ENCODE measurements around the gene RSRC1.

The RSRC1 gene

DNA sequence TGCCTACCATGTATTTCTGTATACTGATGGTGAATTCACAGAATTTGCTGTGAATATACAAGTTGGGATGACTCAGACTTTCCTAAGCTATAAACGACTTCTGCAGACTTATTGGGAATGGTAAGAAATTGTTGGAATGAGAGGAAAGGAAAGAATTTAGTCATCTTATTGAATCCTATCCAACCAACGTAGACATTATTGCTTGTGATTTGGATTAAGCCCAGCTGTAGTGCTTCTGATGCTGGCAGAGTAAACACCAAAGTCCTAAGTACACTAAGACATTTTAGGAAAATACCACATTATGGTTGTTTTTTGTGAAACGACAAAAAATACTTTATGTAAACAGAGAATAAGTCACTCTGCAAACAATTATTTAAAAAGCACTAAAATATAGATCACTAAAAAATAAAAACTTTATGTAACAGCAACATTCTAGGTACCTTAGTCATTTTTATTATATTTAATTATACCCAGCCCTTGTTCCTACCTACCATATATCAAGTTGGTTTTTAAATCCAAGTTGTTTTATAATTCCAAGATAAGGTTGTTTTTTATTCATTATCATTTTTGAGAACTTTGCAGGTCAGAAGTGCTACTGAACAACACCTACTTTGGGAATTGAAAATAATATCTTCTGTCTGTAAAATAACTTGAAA is 361.9 kb downstream of the RSRC1 start:
- DNase-seq (ENCODE audit: low read depth): peak; percentile 94
- TF ChIP-seq, protein P1, sequence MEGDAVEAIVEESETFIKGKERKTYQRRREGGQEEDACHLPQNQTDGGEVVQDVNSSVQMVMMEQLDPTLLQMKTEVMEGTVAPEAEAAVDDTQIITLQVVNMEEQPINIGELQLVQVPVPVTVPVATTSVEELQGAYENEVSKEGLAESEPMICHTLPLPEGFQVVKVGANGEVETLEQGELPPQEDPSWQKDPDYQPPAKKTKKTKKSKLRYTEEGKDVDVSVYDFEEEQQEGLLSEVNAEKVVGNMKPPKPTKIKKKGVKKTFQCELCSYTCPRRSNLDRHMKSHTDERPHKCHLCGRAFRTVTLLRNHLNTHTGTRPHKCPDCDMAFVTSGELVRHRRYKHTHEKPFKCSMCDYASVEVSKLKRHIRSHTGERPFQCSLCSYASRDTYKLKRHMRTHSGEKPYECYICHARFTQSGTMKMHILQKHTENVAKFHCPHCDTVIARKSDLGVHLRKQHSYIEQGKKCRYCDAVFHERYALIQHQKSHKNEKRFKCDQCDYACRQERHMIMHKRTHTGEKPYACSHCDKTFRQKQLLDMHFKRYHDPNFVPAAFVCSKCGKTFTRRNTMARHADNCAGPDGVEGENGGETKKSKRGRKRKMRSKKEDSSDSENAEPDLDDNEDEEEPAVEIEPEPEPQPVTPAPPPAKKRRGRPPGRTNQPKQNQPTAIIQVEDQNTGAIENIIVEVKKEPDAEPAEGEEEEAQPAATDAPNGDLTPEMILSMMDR (conservative IDR thresholded peaks at IDR 0.05; ENCODE audit: low read depth, low read length): no peak
- H3K4me3 ChIP-seq (ENCODE audit: low read length): no peak overlapping the region

DNA sequence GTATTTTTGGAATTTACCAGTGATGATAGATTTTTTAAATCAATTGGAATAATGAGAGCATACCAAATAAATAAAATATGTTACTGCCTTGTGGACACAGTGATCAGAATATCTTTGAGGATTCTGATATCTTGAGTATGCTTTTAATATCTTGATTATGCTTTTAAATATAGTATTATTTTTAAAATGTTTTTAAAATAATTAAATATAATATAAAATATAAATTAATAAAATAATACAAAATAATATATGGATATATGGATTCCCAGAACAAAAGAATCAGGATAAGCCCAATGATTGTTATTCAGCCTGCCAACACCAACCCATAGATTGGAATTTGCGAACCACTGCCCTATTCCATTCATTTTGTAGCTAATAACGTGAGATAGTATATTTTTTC is 369.2 kb downstream of the RSRC1 start:
- TF ChIP-seq, protein P1 (conservative IDR thresholded peaks at IDR 0.05; ENCODE audit: low read depth, low read length): no peak
- DNase-seq (ENCODE audit: low read depth): no peak

DNA sequence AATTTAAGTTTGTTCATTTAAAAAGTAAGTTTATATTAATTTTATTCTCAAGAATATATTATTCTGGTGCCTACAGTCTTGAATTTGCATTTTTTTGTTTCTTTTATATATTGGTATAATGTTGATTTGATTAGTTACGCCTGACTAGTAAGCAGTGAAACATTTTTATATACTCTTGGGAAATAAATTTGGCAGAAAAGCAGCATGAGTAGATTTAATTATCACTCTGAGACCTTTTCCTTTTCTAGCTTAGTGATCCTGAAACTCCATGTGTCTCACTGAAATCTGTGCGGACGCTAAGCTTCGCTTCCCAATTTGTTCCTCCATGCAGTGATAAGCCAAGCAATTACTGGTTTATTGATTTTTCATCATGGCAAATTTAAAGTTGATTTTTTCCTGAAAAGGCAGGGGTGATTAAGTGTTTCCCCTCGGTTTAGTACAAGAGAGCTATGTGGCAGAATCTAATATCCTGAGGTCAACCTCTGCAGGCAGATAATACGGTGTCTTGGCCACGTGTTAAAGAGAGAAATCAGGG is 373.9 kb downstream of the RSRC1 start:
- no peak for DNase-seq (ENCODE audit: low read depth)
- TF ChIP-seq, protein P1 (conservative IDR thresholded peaks at IDR 0.05; ENCODE audit: low read depth, low read length): no peak
- no peak overlapping the region for H3K4me3 ChIP-seq (ENCODE audit: low read length)

More for the DNA sequence above, 369.2 kb downstream of the RSRC1 start:
- H3K4me3 ChIP-seq (ENCODE audit: low read length): no peak overlapping the region

DNA sequence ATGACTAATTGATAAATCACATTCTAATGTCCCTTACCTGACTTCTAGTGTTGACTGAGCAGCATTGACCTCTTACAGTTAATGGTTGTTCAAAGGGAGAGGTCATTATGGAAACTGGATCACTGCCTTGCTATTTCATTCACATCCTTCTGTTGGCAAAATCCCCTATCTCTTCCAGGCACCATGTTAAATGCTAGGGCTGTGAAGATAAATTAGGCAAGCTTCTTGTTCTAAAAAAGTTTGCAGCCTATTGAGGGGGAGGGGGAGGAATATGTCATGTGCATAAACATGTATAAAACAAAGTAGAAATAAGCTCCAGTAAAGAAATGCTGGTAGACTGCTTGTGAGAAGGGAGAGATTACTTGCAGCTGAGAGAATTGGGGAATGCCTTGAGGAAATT is 376.3 kb downstream of the RSRC1 start:
- TF ChIP-seq, protein P1 (conservative IDR thresholded peaks at IDR 0.05; ENCODE audit: low read depth, low read length): no peak
- no peak for DNase-seq (ENCODE audit: low read depth)
- no peak overlapping the region for H3K4me3 ChIP-seq (ENCODE audit: low read length)

DNA sequence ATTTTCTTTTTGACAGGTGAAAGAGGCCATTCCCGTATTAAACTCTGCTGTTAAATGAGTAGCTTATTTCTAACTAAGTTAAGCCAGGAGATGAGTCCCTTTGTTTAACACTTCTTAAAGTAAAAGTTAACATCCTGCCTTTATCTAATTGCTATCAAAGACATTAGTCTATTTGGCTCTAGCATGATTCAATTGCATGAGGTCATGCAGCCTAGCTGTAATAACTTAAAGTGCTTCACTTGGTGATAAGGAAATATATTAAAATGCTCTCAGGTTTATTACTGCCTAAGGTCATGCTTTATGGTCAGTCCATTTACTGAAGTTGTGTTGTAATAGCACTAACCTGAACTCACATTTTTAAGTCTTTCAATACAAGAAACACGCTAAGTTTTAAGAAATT is 378.8 kb downstream of the RSRC1 start:
- no peak overlapping the region for H3K4me3 ChIP-seq (ENCODE audit: low read length)
- DNase-seq (ENCODE audit: low read depth): no peak
- TF ChIP-seq, protein P1 (conservative IDR thresholded peaks at IDR 0.05; ENCODE audit: low read depth, low read length): no peak

DNA sequence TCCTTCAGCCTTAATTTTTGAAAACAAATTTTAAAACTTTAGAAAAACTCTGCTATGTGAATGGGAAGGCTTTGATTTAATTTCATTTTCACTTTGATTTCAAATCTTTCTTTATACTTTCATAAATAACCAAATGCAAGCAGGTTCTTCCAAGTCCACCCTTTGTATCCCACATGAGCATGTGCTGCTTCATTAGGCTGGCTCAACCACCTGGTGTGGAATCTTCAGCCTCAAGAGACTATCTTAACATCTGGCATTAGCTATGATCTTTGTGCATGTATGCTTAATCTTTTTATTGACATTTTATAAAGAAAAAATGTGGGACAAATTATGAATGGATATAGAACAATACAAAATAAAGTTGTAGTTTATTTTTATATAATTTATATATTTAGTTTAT is 379.3 kb downstream of the RSRC1 start:
- no peak overlapping the region for H3K4me3 ChIP-seq (ENCODE audit: low read length)
- TF ChIP-seq, protein P1 (conservative IDR thresholded peaks at IDR 0.05; ENCODE audit: low read depth, low read length): no peak
- no peak for DNase-seq (ENCODE audit: low read depth)

DNA sequence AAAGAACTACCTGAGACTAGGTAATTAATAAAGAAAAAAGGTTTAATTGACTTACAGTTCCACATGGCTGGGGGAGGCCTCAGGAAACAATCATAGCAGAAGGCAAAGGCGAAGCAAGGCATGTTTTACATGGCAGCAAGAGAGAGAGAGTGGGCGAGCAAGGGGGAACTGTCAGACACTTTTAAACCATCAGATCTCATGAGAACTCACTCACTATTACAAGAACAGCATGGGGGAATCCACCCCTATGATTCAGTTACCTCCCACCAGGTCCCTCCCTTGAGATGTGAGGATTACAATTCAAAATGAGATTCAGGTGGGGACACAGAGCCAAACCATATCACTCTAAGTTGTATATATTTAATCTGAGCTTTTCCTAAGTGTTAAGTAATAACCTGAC is 382.1 kb downstream of the RSRC1 start:
- no peak overlapping the region for H3K4me3 ChIP-seq (ENCODE audit: low read length)
- no peak for DNase-seq (ENCODE audit: low read depth)
- TF ChIP-seq, protein P1 (conservative IDR thresholded peaks at IDR 0.05; ENCODE audit: low read depth, low read length): no peak

Measured in retinal pigment epithelial cell (primary cell).